Measurements from ENCODE around the gene SLC9A9.

SLC9A9 gene

GRCh38 chr3:143416229-143416628 lies 432.0 kb downstream of the SLC9A9 start:
- DNase-seq (ENCODE audit: low read depth in 2 of 2): no peak

GRCh38 chr3:143414571-143415253 lies 433.6 kb downstream of the SLC9A9 start:
- DNase-seq (ENCODE audit: low read depth in 2 of 2): no peak

GRCh38 chr3:143413372-143413771 lies 434.9 kb downstream of the SLC9A9 start:
- DNase-seq (ENCODE audit: low read depth in 2 of 2): no peak

- DNase-seq (ENCODE audit: low read depth in 2 of 2): no peak
Observed at GRCh38 chr3:143412084-143412483, 436.2 kb downstream of the SLC9A9 start.

GRCh38 chr3:143410259-143410658 lies 438.0 kb downstream of the SLC9A9 start:
- no peak for DNase-seq (ENCODE audit: low read depth in 2 of 2)

- DNase-seq (ENCODE audit: low read depth in 2 of 2): no peak
Observed at GRCh38 chr3:143408771-143409170, 439.5 kb downstream of the SLC9A9 start.

- no peak for DNase-seq (ENCODE audit: low read depth in 2 of 2)
Observed at GRCh38 chr3:143402602-143403001, 445.7 kb downstream of the SLC9A9 start.

- no peak for DNase-seq (ENCODE audit: low read depth in 2 of 2)
Observed at GRCh38 chr3:143396790-143397189, 451.5 kb downstream of the SLC9A9 start.

- DNase-seq (ENCODE audit: low read depth in 2 of 2): no peak
Observed at GRCh38 chr3:143389388-143389787, 458.9 kb downstream of the SLC9A9 start.

GRCh38 chr3:143387425-143387824 lies 460.8 kb downstream of the SLC9A9 start:
- DNase-seq (ENCODE audit: low read depth in 2 of 2): no peak

- no peak for DNase-seq (ENCODE audit: low read depth in 2 of 2)
Observed at GRCh38 chr3:143384076-143384475, 464.2 kb downstream of the SLC9A9 start.

- DNase-seq (ENCODE audit: low read depth in 2 of 2): no peak
Observed at GRCh38 chr3:143383421-143383820, 464.8 kb downstream of the SLC9A9 start.

- no peak for DNase-seq (ENCODE audit: low read depth in 2 of 2)
Observed at GRCh38 chr3:143382816-143383215, 465.5 kb downstream of the SLC9A9 start.

- no peak for DNase-seq (ENCODE audit: low read depth in 2 of 2)
Observed at GRCh38 chr3:143380449-143380848, 467.8 kb downstream of the SLC9A9 start.

GRCh38 chr3:143375698-143376097 lies 472.6 kb downstream of the SLC9A9 start:
- no peak for DNase-seq (ENCODE audit: low read depth in 2 of 2)

GRCh38 chr3:143367171-143367570 lies 481.1 kb downstream of the SLC9A9 start:
- no peak for DNase-seq (ENCODE audit: low read depth in 2 of 2)

GRCh38 chr3:143366672-143367071 lies 481.6 kb downstream of the SLC9A9 start:
- no peak for DNase-seq (ENCODE audit: low read depth in 2 of 2)

- no peak for DNase-seq (ENCODE audit: low read depth in 2 of 2)
Observed at GRCh38 chr3:143363949-143364348, 484.3 kb downstream of the SLC9A9 start.

- no peak for DNase-seq (ENCODE audit: low read depth in 2 of 2)
Observed at GRCh38 chr3:143363276-143363675, 485.0 kb downstream of the SLC9A9 start.

- DNase-seq (ENCODE audit: low read depth in 2 of 2): no peak
Observed at GRCh38 chr3:143362115-143362991, 485.9 kb downstream of the SLC9A9 start.

- no peak for DNase-seq (ENCODE audit: low read depth in 2 of 2)
Observed at GRCh38 chr3:143361589-143361988, 486.7 kb downstream of the SLC9A9 start.

GRCh38 chr3:143360244-143360643 lies 488.0 kb downstream of the SLC9A9 start:
- DNase-seq (ENCODE audit: low read depth in 2 of 2): no peak

Data from stimulated activated CD8-positive, alpha-beta memory T cell treated with anti-CD3 and anti-CD28 coated beads, Interleukin-2, amount 100 ng/mL, for 48 hours (primary cell).